K562 (cell line): ENCODE results near the gene HLCS. TPM values are rescaled to one million over a fixed set of nuclear protein-coding genes. Genes with fewer than 3 reads are reported as not detected.

ENCODE experiments used
- CTCFL ChIP-seq: IDR thresholded peaks from 2 replicates; pipeline ENCODE4 v1.6.1; 2011; ENCODE audit warnings: borderline replicate concordance, low read depth, mild to moderate bottlenecking, moderate library complexity, low read length; ENCODE audit not compliant: insufficient read depth, poor library complexity, severe bottlenecking
- FUS ChIP-seq: fragments of 200-400 bp; formaldehyde crosslinking; optimal IDR thresholded peaks from 2 replicates; pipeline ENCODE3; 2017; ENCODE audit warnings: low read depth, low read length
- HMG20B ChIP-seq: fragments of 250-450 bp; sonication (Bioruptor Pico); IDR thresholded peaks from 2 replicates; pipeline ENCODE4 v1.5.0; 2021; ENCODE audit warnings: mild to moderate bottlenecking
- MAFG ChIP-seq: fragments of 450-650 bp; conservative IDR thresholded peaks from 2 replicates; pipeline ENCODE4 v1.6.1; 2016; ENCODE audit warnings: missing genetic modification characterization, missing compliant biosample characterization
- POLR2A ChIP-seq: fragments of 450-650 bp; conservative IDR thresholded peaks from 2 replicates; pipeline ENCODE4 v1.6.1; 2016
- POLR2AphosphoS5 ChIP-seq: IDR thresholded peaks from 2 replicates; pipeline ENCODE4 v1.6.1; 2011; ENCODE audit warnings: mild to moderate bottlenecking, low read depth, low read length, moderate library complexity; ENCODE audit not compliant: control insufficient read depth, insufficient read depth
- RBM15 ChIP-seq: fragments of 200-400 bp; formaldehyde crosslinking; IDR thresholded peaks from 2 replicates; pipeline ENCODE4 v1.6.1; 2018; ENCODE audit warnings: mild to moderate bottlenecking, low read length, moderate library complexity; ENCODE audit not compliant: insufficient read depth
- RFX5 ChIP-seq: IDR thresholded peaks from 2 replicates; pipeline ENCODE4 v1.6.1; 2011; ENCODE audit warnings: low read depth, mild to moderate bottlenecking, improper control_type of control experiment, low read length
- RREB1 ChIP-seq: fragments of 250-450 bp; sonication (Bioruptor Pico); IDR thresholded peaks from 2 replicates; pipeline ENCODE4 v1.4.0; 2020
- STAG1 ChIP-seq: sonication (generic); formaldehyde crosslinking; IDR thresholded peaks from 2 replicates; pipeline ENCODE4 v1.5.0; 2020; ENCODE audit warnings: missing genetic modification reagents, borderline replicate concordance
- TAF7 ChIP-seq: fragments of 450-650 bp; IDR thresholded peaks from 2 replicates; pipeline ENCODE4 v1.6.1; 2016; ENCODE audit warnings: missing genetic modification characterization, missing compliant biosample characterization
- TOE1 ChIP-seq, 2 experiments: fragments of 450-650 bp in 1 of 2; sonication (generic) in 1 of 2; formaldehyde crosslinking in 1 of 2; IDR thresholded peaks; 2 replicates each; pipeline versions ENCODE4 v1.7.1 to v1.8.0; 2016 to 2022; ENCODE audit warnings: borderline replicate concordance in 2 of 2, mild to moderate bottlenecking in 2 of 2, antibody characterized with exemption in 1 of 2, inconsistent platforms in 1 of 2, low read depth in 1 of 2, missing genetic modification reagents in 1 of 2, moderate library complexity in 1 of 2
- ZBTB1 ChIP-seq: sonication (generic); formaldehyde crosslinking; IDR thresholded peaks from 2 replicates; pipeline ENCODE4 v1.8.1; 2023; ENCODE audit warnings: missing genetic modification reagents, low read depth, mild to moderate bottlenecking, borderline replicate concordance
- ZNF551 ChIP-seq: fragments of 250-450 bp; sonication (Bioruptor Pico); IDR thresholded peaks from 2 replicates; pipeline ENCODE4 v1.5.0; 2021; ENCODE audit warnings: mild to moderate bottlenecking, moderate library complexity
- ZNF75A ChIP-seq: fragments of 450-650 bp; formaldehyde crosslinking; IDR thresholded peaks from 2 replicates; pipeline ENCODE4 v1.4.0; 2020; ENCODE audit warnings: mild to moderate bottlenecking
- ZSCAN32 ChIP-seq: fragments of 450-650 bp; formaldehyde crosslinking; IDR thresholded peaks from 2 replicates; pipeline ENCODE4 v1.4.0; 2020; ENCODE audit warnings: mild to moderate bottlenecking, moderate library complexity
- polyA plus RNA-seq, 8 experiments: library from polyadenylated mRNA; depleted of rRNA in 4 of 8; stranded (reverse) in 5 of 8; unstranded in 3 of 8; fragments of >200 nt; fragmentation: Nextera tagmentation in 2 of 8; fragmentation: Illumina TruSeq in 1 of 8; extraction: Ambion mirVana in 2 of 8; extraction: Trizol in 1 of 8; gene quantifications; 2 replicates each; pipeline versions ENCODE4 v1.2.1 to v1.2.3, GENCODE V29; 2011 to 2014; ENCODE audit warnings: inconsistent platforms in 1 of 8, missing spikeins in 1 of 8
- total RNA-seq, 7 experiments: library from RNA; depleted of rRNA in 6 of 7; stranded (reverse); fragments of >200 nt in 6 of 7; fragmentation: Illumina TruSeq in 2 of 7; extraction: Trizol in 2 of 7; gene quantifications; 2 replicates each; pipeline versions ENCODE4 v1.2.1 to v1.2.3, GENCODE V29; 2011 to 2021; ENCODE audit warnings: low replicate concordance in 1 of 7
- TF ChIP-seq, protein P1 (sequence below): fragments of 250-450 bp; sonication (Bioruptor Pico); IDR thresholded peaks from 2 replicates; pipeline ENCODE4 v1.4.0; 2020; ENCODE audit warnings: borderline replicate concordance

Gene HLCS
- total and polyA plus RNA-seq, 9 of the 15 experiments (the other 6 are each of a cell fraction or from before 2014, with no cell fraction given), result 3.0 to 21.5 (median 17.1) TPM

- TF ChIP-seq RREB1 (CRISPR knock-in tag), result peak; percentile 13; the same call in 1 of the 2 replicates
- no peak for TF ChIP-seq ZSCAN32 (CRISPR knock-in tag)
- no peak for TF ChIP-seq TAF7 (tag)
- TF ChIP-seq STAG1, result 0 out of 2 replicates have a peak, but pooled peaks have one; percentile 30
- no peak for TF ChIP-seq MAFG (tag)
- peak; percentile 92 for TF ChIP-seq POLR2A
- TF ChIP-seq, protein P1, sequence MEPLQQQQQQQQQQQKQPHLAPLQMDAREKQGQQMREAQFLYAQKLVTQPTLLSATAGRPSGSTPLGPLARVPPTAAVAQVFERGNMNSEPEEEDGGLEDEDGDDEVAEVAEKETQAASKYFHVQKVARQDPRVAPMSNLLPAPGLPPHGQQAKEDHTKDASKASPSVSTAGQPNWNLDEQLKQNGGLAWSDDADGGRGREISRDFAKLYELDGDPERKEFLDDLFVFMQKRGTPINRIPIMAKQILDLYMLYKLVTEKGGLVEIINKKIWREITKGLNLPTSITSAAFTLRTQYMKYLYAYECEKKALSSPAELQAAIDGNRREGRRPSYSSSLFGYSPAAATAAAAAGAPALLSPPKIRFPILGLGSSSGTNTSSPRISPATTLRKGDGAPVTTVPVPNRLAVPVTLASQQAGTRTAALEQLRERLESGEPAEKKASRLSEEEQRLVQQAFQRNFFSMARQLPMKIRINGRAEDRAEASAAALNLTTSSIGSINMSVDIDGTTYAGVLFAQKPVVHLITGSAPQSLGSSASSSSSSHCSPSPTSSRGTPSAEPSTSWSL (CRISPR knock-in tag), result no peak; the same call in 1 of the 2 replicates
- TF ChIP-seq POLR2AphosphoS5, result peak; percentile 80
- TF ChIP-seq ZNF75A, result no peak
- no peak for TF ChIP-seq RBM15
- no peak for TF ChIP-seq ZNF551 (CRISPR knock-in tag)
- TF ChIP-seq CTCFL, result peak; percentile 96
- no peak for TF ChIP-seq RFX5
- TF ChIP-seq TOE1 (IDR thresholded peaks at IDR 0.05; ENCODE audit: borderline replicate concordance), result no peak
- peak; percentile 52; the same call in 1 of the 2 replicates for TF ChIP-seq TOE1 (CRISPR knock-in tag; IDR thresholded peaks at IDR 0.05; ENCODE audit: borderline replicate concordance, low read depth)
- TF ChIP-seq FUS, result peak; percentile 93
- peak; percentile 36; the same call in 1 of the 2 replicates for TF ChIP-seq ZBTB1 (CRISPR knock-in tag)
- no peak for TF ChIP-seq HMG20B (CRISPR knock-in tag)
Observed at GRCh38 chr21:36989699-36990507, 23.4 kb upstream of the HLCS start (continued).
